Stomach (tissue), 9 donors: ENCODE measurements around the gene CPVL. TPM values are rescaled to one million over a fixed set of nuclear protein-coding genes. Genes with fewer than 3 reads are reported as not detected.

Source experiments
- DNase-seq, 2 donors: peaks; one replicate each; pipeline versions ENCODE4 v3.0.0 to v3.0.0-alpha.2; 2013 to 2019
- H3K27ac ChIP-seq, 5 donors: fragments of 200-600 bp in 4 of 5; sonication (generic) in 4 of 5; one replicate each; pipeline ENCODE4 v1.5.1; 2013 to 2019; ENCODE audit warnings: mild to moderate bottlenecking in 1 of 5, moderate library complexity in 1 of 5
- H3K27me3 ChIP-seq, 3 donors: fragments of 200-600 bp; sonication (generic); one replicate each; pipeline ENCODE4 v1.5.1; 2017 to 2019; ENCODE audit warnings: mixed run types in 1 of 3
- H3K36me3 ChIP-seq, 4 donors: fragments of 200-600 bp; sonication (generic); 1 replicate in 3 of 4; 2 replicates in 1 of 4; pipeline ENCODE4 v1.5.1; 2016 to 2019
- H3K4me1 ChIP-seq, 4 donors: fragments of 200-600 bp; sonication (generic); one replicate each; pipeline ENCODE4 v1.5.1; 2016 to 2019
- H3K4me3 ChIP-seq, 4 donors: fragments of 200-600 bp; sonication (generic) in 3 of 4; one replicate each; pipeline ENCODE4 v1.5.1; 2016 to 2019; ENCODE audit warnings: mild to moderate bottlenecking in 1 of 4
- H3K9me3 ChIP-seq, 4 donors: fragments of 200-600 bp; sonication (generic); one replicate each; pipeline ENCODE4 v1.5.1; 2016 to 2019
- CTCF ChIP-seq, 7 experiments: fragments of 450-650 bp in 4 of 7; fragments of 200-600 bp in 3 of 7; sonication (generic) in 3 of 7; IDR thresholded peaks; one replicate each; pipeline ENCODE4 v1.5.1; 2016 to 2019; ENCODE audit warnings: antibody characterized with exemption in 7 of 7, control low read depth in 2 of 7, mild to moderate bottlenecking in 1 of 7
- EP300 ChIP-seq: sonication (generic); formaldehyde crosslinking; IDR thresholded peaks from one replicate; pipeline ENCODE4 v1.6.1; 2017; ENCODE audit warnings: antibody characterized with exemption
- POLR2A ChIP-seq, 4 donors: fragments of 450-650 bp; IDR thresholded peaks; one replicate each; pipeline ENCODE4 v1.6.1; 2016; ENCODE audit warnings: antibody characterized with exemption in 4 of 4, control low read depth in 2 of 4, mild to moderate bottlenecking in 1 of 4, moderate library complexity in 1 of 4
- POLR2AphosphoS5 ChIP-seq, 3 donors: sonication (generic); formaldehyde crosslinking; IDR thresholded peaks; one replicate each; pipeline ENCODE4 v1.6.1; 2016; ENCODE audit warnings: antibody characterized with exemption in 3 of 3
- WGBS, 5 donors: extraction: QIAGEN DNeasy Blood & Tissue Kit in 3 of 5; methylation state at CpG; one replicate each; pipeline versions ENCODE4 v1.1.5 to v1.1.7; 2013 to 2018; 5-methylcytosine and 5-hydroxymethylcytosine counted together
- intact Hi-C: fragments of 100-400 bp; cut with DNase I; formaldehyde crosslinking; loops from one replicate; pipeline ENCODE4 v1.15.1; 2023; ENCODE audit warnings: low total_unique reads
- polyA plus RNA-seq, 3 donors: library from polyadenylated mRNA; stranded (reverse); fragments of 200-250 nt; gene quantifications; one replicate each; pipeline ENCODE4 v1.2.3, GENCODE V29; 2013
- total RNA-seq, 5 donors: library from RNA; depleted of rRNA; stranded (reverse); fragments of >200 nt; gene quantifications; one replicate each; pipeline versions ENCODE4 v1.1.0 to v1.2.3, GENCODE V29; 2014 to 2016
- donor health status: healthy with polysubstance abuse.
- donor health status: Bipolar disorder and iron deficiency.
- donor health status: healthy.

CPVL gene
- total and polyA plus RNA-seq, 8 donors = 4.1 to 24.3 (median 17.5) TPM; not detected in 3

- intact Hi-C loops = no loop called here
- no peaks in the 10 kb centered on the region for H3K9me3 ChIP-seq
- no peak overlapping the region for H3K4me3 ChIP-seq
- H3K27ac ChIP-seq = no peak overlapping the region
- H3K4me1 ChIP-seq = peaks cover 0 to 32% (median 24%) of the 10 kb centered on the region in 4 donors
- TF ChIP-seq POLR2A (IDR thresholded peaks at IDR 0.05) = no peak
- no peak for TF ChIP-seq EP300
- no peaks in the 10 kb centered on the region for H3K27me3 ChIP-seq
- DNase-seq = peak in 1 of 2 donors; percentile 58
- 41 to 58% (median 50%) methylated on average over 2 of the region's 2 CpGs for WGBS, 5 donors
- no peaks in the 10 kb centered on the region for H3K36me3 ChIP-seq
Observed at GRCh38 chr7:29040579-29040925, 105.8 kb downstream of the CPVL start.

GRCh38 chr7:29039821-29040578 lies 106.3 kb downstream of the CPVL start:
- peaks cover 0 to 32% (median 24%) of the 10 kb centered on the region in 4 donors for H3K4me1 ChIP-seq
- no peaks in the 10 kb centered on the region for H3K36me3 ChIP-seq
- H3K4me3 ChIP-seq = no peak overlapping the region
- intact Hi-C loops = no loop called here
- H3K27ac ChIP-seq = no peak overlapping the region
- peak in 1 of 2 donors; percentile 46 for DNase-seq
- TF ChIP-seq CTCF (IDR thresholded peaks at IDR 0.05) (no peak), POLR2A (IDR thresholded peaks at IDR 0.05) (no peak), POLR2AphosphoS5 (IDR thresholded peaks at IDR 0.05) (no peak), EP300 (no peak)
- H3K9me3 ChIP-seq = no peaks in the 10 kb centered on the region
- no peaks in the 10 kb centered on the region for H3K27me3 ChIP-seq
- 33 to 61% (median 53%) methylated on average over 2 of the region's 2 CpGs for WGBS, 5 donors

- H3K9me3 ChIP-seq = no peaks in the 10 kb centered on the region
- H3K4me3 ChIP-seq = no peak overlapping the region
- no peak for TF ChIP-seq POLR2AphosphoS5 (IDR thresholded peaks at IDR 0.05)
- no peak overlapping the region for H3K27ac ChIP-seq
- H3K4me1 ChIP-seq = peaks cover 0 to 26% (median 17%) of the 10 kb centered on the region in 4 donors
- no peaks in the 10 kb centered on the region for H3K36me3 ChIP-seq
- H3K27me3 ChIP-seq = no peaks in the 10 kb centered on the region
- intact Hi-C loops = no loop called here
- DNase-seq = no peak
- 72 to 83% (median 72%) methylated on average over 2 of the region's 2 CpGs for WGBS, 5 donors
Observed at GRCh38 chr7:29038463-29038862, 107.9 kb downstream of the CPVL start.

- no peak for TF ChIP-seq POLR2A (IDR thresholded peaks at IDR 0.05)
- TF ChIP-seq POLR2AphosphoS5 (IDR thresholded peaks at IDR 0.05) = no peak
- no peak for TF ChIP-seq EP300
- TF ChIP-seq CTCF (IDR thresholded peaks at IDR 0.05) = no peak
- peaks cover 0 to 13% (median 3%) of the 10 kb centered on the region in 4 donors for H3K4me1 ChIP-seq
- no peak overlapping the region for H3K4me3 ChIP-seq
- intact Hi-C loops = no loop called here
- no peaks in the 10 kb centered on the region for H3K36me3 ChIP-seq
- H3K9me3 ChIP-seq = no peaks in the 10 kb centered on the region
- no peak overlapping the region for H3K27ac ChIP-seq
- WGBS, 5 donors = 77 to 88% (median 85%) methylated on average over 8 of the region's 8 CpGs
- peak in 1 of 2 donors; percentile 23 for DNase-seq
- no peaks in the 10 kb centered on the region for H3K27me3 ChIP-seq
Observed at GRCh38 chr7:29035044-29035740, 111.1 kb downstream of the CPVL start.

- intact Hi-C loops = no loop called here
- TF ChIP-seq CTCF (IDR thresholded peaks at IDR 0.05) = no peak
- no peak for TF ChIP-seq POLR2A (IDR thresholded peaks at IDR 0.05)
- TF ChIP-seq EP300 = no peak
- TF ChIP-seq POLR2AphosphoS5 (IDR thresholded peaks at IDR 0.05) = no peak
- Histone ChIP-seq H3K27ac (no peak overlapping the region), H3K4me1 (peaks cover 0 to 6% (median 0%) of the 10 kb centered on the region in 4 donors), H3K4me3 (no peak overlapping the region), H3K27me3 (no peaks in the 10 kb centered on the region), H3K36me3 (no peaks in the 10 kb centered on the region), H3K9me3 (no peaks in the 10 kb centered on the region)
- no peak for DNase-seq
- WGBS, 5 donors = 59 to 74% (median 66%) methylated on average over 2 of the region's 2 CpGs
Observed at GRCh38 chr7:29033584-29033983, 112.8 kb downstream of the CPVL start.
